Ishikawa (cell line): Measurements from ENCODE around the gene GPT2.

Experiments
- CEBPB ChIP-seq: IDR thresholded peaks from 2 replicates; pipeline ENCODE4 v1.6.1; 2012
- CREB1 ChIP-seq: IDR thresholded peaks from 2 replicates; pipeline ENCODE4 v1.6.1; 2012; ENCODE audit warnings: low read depth
- EGR1 ChIP-seq: IDR thresholded peaks from 2 replicates; pipeline ENCODE4 v1.6.1; 2012
- EP300 ChIP-seq: IDR thresholded peaks from 2 replicates; pipeline ENCODE4 v1.6.1; 2012; ENCODE audit warnings: borderline replicate concordance
- FOXM1 ChIP-seq: IDR thresholded peaks from 2 replicates; pipeline ENCODE4 v1.6.1; 2012; ENCODE audit warnings: low read depth, borderline replicate concordance
- MAX ChIP-seq: IDR thresholded peaks from 2 replicates; pipeline ENCODE4 v1.6.1; 2012
- NFIC ChIP-seq: IDR thresholded peaks from 2 replicates; pipeline ENCODE4 v1.6.1; 2012
- RAD21 ChIP-seq: IDR thresholded peaks from 2 replicates; pipeline ENCODE4 v1.6.1; 2012; ENCODE audit warnings: low read depth
- REST ChIP-seq: IDR thresholded peaks from 2 replicates; pipeline ENCODE4 v1.6.1; 2012; ENCODE audit warnings: low read depth, mild to moderate bottlenecking
- TAF1 ChIP-seq: IDR thresholded peaks from 2 replicates; pipeline ENCODE4 v1.6.1; 2012; ENCODE audit warnings: low read depth, mild to moderate bottlenecking
- TCF12 ChIP-seq: IDR thresholded peaks from 2 replicates; pipeline ENCODE4 v1.6.1; 2012; ENCODE audit warnings: low read depth
- TEAD4 ChIP-seq: IDR thresholded peaks from 2 replicates; pipeline ENCODE4 v1.6.1; 2012
- USF1 ChIP-seq: IDR thresholded peaks from 2 replicates; pipeline ENCODE4 v1.6.1; 2012
- YY1 ChIP-seq: IDR thresholded peaks from 2 replicates; pipeline ENCODE4 v1.6.1; 2012; ENCODE audit warnings: low read depth
- ZBTB7A ChIP-seq: IDR thresholded peaks from 2 replicates; pipeline ENCODE4 v1.6.1; 2012; ENCODE audit warnings: low read depth

Gene GPT2

GRCh38 chr16:46894036-46894672 lies 10.0 kb downstream of the GPT2 start:
- TF ChIP-seq EGR1 (no peak), MAX (no peak), TEAD4 (no peak), NFIC (no peak), TAF1 (no peak)

- TF ChIP-seq TCF12 (no peak), ZBTB7A (no peak), USF1 (no peak)
Measured at GRCh38 chr16:46895399-46896313, 11.5 kb downstream of the GPT2 start.

GRCh38 chr16:46896314-46896968 lies 12.3 kb downstream of the GPT2 start:
- TF ChIP-seq TEAD4 (no peak), EGR1 (no peak), REST (no peak), TAF1 (no peak), RAD21 (no peak), YY1 (no peak), FOXM1 (no peak), CEBPB (no peak), EP300 (no peak), TCF12 (no peak), NFIC (no peak), MAX (no peak), USF1 (no peak), CREB1 (no peak), ZBTB7A (no peak)

- no peak for TF ChIP-seq FOXM1
- no peak for TF ChIP-seq USF1
Measured at GRCh38 chr16:46897471-46897870, 13.3 kb downstream of the GPT2 start.

- TF ChIP-seq YY1, result no peak
- TF ChIP-seq TAF1, result no peak
- no peak for TF ChIP-seq MAX
- no peak for TF ChIP-seq FOXM1
- no peak for TF ChIP-seq EP300
- TF ChIP-seq USF1, result no peak
- TF ChIP-seq NFIC, result no peak
- no peak for TF ChIP-seq REST
- no peak for TF ChIP-seq CEBPB
- TF ChIP-seq TEAD4, result no peak
- no peak for TF ChIP-seq CREB1
- TF ChIP-seq TCF12, result no peak
- TF ChIP-seq EGR1, result no peak
- no peak for TF ChIP-seq RAD21
- no peak for TF ChIP-seq ZBTB7A
Measured at GRCh38 chr16:46898006-46898405, 13.8 kb downstream of the GPT2 start.
